ENCODE data around the gene ATOH8.

DNA sequence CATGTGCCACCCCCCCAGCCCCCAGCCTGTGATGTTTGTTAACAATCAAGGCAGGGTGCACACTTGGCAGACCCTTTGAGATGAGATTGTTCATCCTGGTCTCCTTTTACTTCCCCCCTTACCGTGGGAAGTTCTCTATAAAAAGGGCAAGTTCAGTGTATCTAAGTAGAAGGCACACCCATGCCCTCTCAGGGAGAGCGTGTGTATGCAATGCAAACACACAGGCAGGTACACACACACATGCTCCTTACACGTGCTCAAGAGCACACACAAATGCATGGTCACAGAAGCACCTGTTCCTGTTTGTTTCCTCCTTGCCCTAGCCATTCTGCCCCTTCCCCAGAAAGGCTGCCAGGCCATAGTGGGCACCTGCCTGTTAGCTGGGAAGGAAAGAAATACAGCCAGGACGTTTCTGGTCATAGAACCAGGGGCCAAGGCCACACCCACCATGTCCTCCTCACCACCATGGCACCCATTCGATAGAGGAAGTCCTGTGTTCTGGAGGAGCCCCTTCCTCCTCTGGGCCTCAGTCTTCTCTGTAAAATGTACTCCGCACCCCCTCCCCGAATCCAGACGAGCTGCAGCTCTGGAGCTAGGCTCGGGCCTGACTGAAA lies 3.1 kb downstream of the ATOH8 start:
- TF ChIP-seq EZH2phosphoT487 (IDR thresholded peaks at IDR 0.05; ENCODE audit: borderline replicate concordance, low read depth, low read length) (no peak), CTCF (conservative IDR thresholded peaks at IDR 0.05; ENCODE audit: low read length) (no peak)
